Activated naive CD4-positive, alpha-beta T cell (primary cell): ENCODE data around the gene UBA6.
"Not testable (repeated sequence)": the region's sequence is repeated elsewhere in the genome, so short reads cannot be mapped to it uniquely, and the experiment has no call there.

ENCODE experiments used
- DNase-seq, 4 experiments: peaks; one replicate each; lab custom pipeline; 2025; lab: John Stamatoyannopoulos, UW

Gene UBA6

DNA sequence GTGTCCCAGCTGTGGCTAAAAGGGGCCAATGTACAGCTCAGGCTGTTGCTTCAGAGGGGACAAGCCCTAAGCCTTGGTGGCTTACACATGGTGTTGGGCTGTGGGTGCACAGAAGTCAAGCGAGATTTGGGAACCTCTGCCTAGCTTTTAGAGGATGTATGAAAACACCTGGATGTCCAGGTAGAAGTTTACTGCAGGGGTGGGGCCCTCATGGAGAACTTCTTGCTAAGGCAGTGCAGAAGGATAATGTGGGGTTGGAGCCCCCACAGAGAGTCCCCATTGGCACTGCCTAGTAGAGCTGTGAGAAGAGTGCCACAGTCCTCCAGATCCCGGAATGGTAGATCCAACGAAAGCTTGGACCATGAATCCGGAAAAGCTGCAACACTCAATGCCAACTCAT lies 40.5 kb downstream of the UBA6 start:
- no peak for DNase-seq

DNA sequence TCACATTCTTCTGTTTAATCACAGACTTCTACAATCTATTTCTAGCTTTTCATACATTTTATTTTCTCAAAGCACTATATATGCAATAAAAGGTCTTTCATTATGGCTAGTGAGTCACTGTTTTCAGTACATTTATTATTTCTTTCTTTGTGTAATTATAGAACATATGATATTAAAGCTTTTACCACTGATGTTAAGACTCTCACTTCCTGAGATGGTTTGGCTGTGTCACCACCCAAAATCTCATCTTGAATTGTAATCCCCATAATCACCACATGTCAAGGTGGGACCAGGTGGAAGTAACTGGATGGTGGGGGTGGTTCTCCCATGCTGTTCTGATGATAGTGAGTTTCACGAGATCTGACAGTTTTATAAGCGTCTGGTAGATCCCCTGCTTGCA lies 41.9 kb downstream of the UBA6 start:
- DNase-seq, result no peak

DNA sequence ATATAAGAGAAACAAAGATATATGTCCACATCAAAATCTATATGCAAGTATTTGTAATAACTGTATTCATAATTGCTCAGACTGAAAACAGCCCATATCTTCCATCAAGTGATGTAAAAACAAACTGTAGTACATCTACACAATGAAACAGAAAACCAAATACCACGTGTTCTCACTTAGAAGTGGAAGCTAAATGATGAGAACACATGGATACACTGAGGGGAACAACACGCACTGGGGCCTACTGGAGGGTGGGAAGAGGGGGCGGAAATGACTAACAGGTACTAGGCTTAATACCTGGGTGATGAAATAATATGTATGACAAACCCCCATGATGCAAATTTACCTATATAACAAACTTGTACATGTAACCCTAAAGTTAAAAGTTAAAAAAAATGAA lies 42.7 kb downstream of the UBA6 start:
- DNase-seq, result no peak

DNA sequence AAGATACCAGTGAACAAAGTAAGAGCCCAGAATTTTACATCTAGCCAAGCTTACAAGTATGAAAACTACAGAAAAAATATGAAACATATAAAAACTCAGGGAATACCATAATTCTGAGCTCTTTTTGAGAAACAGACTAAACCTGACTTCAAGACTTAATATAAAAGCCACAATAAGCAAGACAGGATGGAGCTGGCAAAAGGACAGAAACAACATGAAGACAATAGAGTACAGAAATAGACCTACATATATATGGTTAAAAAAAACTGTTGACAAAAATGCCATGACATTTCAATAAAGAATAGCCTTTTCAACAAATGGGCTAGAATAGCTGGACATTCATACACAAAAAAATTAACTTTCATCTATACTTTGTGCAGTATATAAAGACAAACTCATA lies 49.4 kb downstream of the UBA6 start:
- DNase-seq, result no peak

DNA sequence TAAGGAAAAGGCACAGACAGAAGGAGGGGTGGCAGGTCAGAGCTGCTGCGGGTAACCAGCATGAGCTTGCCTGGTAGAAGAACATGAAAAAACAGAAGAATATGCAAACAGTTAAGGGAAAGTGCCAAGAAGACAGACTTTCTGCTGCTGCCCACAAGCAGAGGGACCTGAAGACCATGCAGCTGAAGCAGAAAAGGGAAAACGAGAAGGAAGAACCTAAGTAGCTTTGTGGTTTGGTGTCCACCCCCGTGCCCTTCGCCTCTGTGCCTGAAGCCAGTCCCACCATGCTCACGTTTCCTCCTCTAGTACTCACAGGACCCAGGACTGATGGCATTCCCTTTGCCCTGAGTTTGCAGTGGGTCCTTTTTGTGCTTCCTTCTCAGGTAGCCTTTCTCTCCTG lies 62.8 kb downstream of the UBA6 start:
- DNase-seq, result no peak

DNA sequence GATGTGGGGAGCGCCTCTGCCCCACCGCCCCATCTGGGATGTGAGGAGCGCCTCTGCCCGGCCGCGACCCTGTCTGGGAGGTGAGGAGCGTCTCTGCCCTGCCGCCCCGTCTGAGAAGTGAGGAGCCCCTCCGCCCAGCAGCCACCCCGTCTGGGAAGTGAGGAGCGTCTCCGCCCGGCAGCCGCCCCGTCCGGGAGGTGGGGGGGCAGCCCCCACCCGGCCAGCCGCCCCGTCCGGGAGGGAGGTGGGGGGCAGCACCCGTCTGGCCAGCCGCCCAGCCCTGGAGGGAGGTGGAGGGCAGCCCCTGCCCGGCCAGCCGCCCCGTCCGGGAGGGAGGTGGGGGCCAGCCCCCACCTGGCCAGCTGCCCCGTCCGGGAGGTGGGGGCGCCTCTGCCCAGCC lies 64.0 kb downstream of the UBA6 start:
- DNase-seq, result not testable (repeated sequence)

- no peak for DNase-seq
Measured at GRCh38 chr4:67635331-67635730, 65.6 kb downstream of the UBA6 start.

DNA sequence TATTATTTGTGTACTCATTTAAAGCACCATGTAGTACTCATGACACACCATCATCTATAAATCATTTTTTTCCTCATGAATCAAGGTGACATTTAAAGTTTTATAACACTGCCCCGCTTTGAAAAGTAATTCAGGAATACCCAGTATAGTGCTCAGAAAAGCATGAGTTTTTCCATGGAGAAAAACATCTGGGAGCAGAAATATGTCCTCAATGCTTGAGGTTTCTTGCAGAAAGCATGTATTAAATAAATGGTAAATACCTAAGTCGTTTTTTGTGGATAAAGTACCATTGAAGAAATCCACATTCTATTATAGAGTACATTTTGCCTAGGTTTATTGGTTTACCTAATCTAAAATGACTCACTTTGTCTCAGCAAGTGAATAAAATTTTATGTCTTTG lies 66.2 kb downstream of the UBA6 start:
- no peak for DNase-seq

DNA sequence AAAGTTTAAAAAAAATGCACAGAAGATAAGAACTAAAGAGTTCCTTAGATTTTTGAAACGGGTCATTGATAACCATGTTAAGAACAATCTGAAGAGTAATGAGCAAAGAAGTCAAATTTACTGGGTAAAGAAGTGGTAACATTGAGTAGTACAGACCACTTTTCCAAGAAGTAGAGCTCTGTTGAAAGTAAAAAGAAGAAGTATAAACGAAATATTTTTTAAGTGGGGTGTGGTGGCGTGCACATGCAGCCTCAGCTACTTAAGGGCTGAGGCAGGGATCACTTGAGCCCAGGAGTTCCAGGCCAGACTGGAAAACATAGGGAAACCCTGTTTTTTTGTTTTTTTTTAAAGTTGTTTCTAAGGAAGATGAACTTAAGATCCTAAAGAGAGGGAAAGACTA lies 68.5 kb downstream of the UBA6 start:
- no peak for DNase-seq

- no peak for DNase-seq
Measured at GRCh38 chr4:67624939-67625338, 76.0 kb downstream of the UBA6 start.

GRCh38 chr4:67616478-67616877 lies 84.5 kb downstream of the UBA6 start:
- DNase-seq, result no peak

GRCh38 chr4:67615119-67615518 lies 85.8 kb downstream of the UBA6 start:
- DNase-seq, result no peak

- no peak for DNase-seq
Measured at GRCh38 chr4:67614186-67614585, 86.8 kb downstream of the UBA6 start.

GRCh38 chr4:67608027-67608426 lies 92.9 kb downstream of the UBA6 start:
- DNase-seq, result no peak

DNA sequence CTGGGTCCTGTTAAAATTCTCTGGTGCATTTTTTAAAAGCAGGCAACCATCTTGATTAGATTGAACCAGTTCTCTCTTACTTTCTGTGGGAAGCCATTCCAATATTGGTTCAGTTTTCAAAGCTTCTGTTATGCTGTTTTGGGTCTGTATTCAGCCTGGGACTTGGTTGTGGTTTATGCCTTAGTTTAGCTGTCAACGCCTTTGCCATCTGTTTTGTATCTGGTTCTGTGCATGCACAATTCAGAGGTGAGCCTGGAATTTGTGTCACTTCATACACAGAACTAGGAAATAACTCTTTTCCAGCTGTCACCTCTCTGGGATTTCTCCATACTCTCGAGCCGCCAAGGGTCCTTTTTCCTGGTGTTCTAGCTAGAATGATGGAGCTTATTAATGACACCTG lies 96.2 kb downstream of the UBA6 start:
- no peak for DNase-seq

GRCh38 chr4:67604029-67604381 lies 97.0 kb downstream of the UBA6 start:
- DNase-seq, result no peak

- DNase-seq, result no peak
Measured at GRCh38 chr4:67603310-67604028, 97.5 kb downstream of the UBA6 start.

GRCh38 chr4:67593741-67594175 lies 107.2 kb downstream of the UBA6 start:
- DNase-seq, result no peak

DNA sequence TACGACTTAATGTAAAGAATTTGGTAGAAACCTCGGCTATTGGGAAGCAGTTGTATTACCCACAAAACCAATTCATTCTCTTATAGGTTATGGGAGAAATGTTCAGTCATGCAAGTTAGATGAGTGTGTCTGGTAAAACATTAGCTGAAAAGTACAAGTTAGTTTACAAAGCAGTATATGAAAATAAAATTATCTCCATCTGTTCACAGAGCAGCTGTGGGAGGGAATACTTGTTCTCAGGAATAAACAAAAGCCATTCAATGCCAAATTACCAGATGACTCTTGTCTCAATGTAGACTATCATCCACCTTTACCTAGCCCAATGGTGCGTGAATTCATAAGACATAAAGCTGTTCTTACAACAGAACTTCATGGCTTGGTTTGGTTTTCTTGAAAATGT lies 113.8 kb downstream of the UBA6 start:
- DNase-seq, result no peak

DNA sequence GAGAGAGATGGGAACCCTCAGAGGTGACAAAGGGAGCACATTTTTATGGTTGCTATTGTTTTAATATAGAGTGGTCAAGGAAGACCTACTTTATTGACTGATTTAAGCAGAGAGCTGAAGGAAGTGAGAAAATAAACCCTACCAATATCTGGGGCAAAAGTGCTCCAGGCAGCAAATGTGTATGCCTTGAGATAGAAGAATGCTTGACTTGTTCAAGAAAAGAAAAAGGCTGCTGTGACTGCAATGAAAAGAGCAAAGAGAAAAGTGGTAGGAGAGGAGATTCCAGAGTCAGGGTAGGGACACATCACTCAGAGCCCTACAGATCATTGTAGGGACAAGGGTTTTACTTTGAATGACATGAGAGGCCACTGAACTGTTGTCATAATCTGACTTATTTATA lies 116.5 kb downstream of the UBA6 start:
- DNase-seq, result no peak

- DNase-seq, result no peak
Measured at GRCh38 chr4:67581913-67582312, 119.0 kb downstream of the UBA6 start.

DNA sequence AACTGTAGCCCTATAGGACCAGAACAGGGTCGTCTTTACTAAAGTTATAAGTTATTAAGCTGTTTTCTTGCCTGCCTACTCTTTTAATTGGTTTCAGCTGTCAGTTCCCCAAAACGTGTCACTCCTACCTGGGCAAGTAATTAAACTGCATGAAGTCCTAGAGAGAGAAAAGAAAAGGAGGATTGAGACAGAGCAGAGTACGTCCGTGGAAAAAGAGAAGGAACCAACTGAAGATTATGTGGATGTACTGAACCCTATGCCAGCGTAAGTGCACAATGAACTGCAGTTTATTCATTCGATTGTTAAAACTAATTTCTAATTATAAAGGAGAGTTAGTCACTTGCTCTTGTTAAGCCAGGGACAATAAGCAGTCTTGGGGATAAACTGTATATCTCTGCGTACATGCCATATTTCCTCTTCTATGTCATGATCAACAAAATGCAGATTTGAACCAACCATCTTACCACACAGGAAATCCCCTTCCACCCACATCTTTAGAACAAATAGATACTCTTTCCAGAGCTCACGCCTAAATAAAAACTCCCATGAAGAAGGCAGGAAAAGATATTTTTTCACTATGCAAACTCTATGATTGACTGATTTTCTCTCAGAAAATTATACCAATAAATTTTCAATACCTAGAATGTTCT lies 119.6 kb downstream of the UBA6 start:
- no peak for DNase-seq

GRCh38 chr4:67580577-67580976 lies 120.4 kb downstream of the UBA6 start:
- DNase-seq, result no peak

- DNase-seq, result no peak
Measured at GRCh38 chr4:67576538-67576937, 124.4 kb downstream of the UBA6 start.
